ENCODE results near the gene SNAI1.
A peak's percentile ranks its signal among the peaks of the same experiment; 100 is the strongest.
"Not testable (repeated sequence)": the region's sequence is repeated elsewhere in the genome, so short reads cannot be mapped to it uniquely, and the experiment has no call there.

The SNAI1 gene

DNA sequence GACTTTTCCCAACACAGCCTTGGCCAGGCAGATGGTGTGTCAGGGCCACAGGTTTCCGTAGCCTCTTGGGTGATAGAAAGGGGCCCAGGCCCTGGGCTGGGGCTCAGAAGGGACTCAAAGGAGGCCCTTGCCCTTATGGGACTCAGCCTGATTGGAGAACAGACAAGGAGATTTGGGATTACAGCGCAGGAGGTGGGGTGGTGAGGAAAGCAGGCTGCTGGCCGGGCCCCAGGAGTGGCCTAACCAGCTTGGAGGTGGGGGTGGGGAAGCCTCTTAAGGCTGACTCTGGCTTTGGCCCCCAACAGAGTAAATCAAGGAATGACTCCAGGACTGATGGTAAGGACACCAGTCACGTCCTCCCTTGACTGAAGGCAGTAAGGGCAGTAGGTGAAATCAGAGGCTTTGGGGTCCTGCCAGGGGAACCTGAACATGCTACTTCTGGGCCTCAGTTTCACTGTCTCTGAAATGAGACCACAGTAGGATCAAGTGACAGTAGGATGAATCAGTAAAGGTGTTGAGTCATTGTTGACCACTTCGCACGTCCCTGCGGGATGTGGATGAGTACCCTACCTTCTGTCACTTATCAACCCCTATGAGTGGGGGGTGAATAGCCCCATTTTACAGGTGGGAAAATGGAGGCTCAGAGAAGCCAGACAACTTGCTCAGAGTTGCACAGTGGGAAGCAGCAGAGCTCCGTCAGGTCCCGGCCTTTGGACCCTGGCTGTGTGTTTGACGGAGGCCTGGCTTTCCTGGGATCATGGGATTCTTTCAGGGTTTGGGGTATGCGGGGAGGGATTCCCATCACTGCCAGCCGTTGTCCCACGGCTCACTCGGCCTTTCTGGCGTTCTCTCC, 4.5 kb downstream of the SNAI1 start:
- no peak for DNase-seq

DNA sequence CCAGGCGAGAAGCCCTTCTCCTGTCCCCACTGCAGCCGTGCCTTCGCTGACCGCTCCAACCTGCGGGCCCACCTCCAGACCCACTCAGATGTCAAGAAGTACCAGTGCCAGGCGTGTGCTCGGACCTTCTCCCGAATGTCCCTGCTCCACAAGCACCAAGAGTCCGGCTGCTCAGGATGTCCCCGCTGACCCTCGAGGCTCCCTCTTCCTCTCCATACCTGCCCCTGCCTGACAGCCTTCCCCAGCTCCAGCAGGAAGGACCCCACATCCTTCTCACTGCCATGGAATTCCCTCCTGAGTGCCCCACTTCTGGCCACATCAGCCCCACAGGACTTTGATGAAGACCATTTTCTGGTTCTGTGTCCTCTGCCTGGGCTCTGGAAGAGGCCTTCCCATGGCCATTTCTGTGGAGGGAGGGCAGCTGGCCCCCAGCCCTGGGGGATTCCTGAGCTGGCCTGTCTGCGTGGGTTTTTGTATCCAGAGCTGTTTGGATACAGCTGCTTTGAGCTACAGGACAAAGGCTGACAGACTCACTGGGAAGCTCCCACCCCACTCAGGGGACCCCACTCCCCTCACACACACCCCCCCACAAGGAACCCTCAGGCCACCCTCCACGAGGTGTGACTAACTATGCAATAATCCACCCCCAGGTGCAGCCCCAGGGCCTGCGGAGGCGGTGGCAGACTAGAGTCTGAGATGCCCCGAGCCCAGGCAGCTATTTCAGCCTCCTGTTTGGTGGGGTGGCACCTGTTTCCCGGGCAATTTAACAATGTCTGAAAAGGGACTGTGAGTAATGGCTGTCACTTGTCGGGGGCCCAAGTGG, 5.3 kb downstream of the SNAI1 start:
- DNase-seq, result no peak

DNA sequence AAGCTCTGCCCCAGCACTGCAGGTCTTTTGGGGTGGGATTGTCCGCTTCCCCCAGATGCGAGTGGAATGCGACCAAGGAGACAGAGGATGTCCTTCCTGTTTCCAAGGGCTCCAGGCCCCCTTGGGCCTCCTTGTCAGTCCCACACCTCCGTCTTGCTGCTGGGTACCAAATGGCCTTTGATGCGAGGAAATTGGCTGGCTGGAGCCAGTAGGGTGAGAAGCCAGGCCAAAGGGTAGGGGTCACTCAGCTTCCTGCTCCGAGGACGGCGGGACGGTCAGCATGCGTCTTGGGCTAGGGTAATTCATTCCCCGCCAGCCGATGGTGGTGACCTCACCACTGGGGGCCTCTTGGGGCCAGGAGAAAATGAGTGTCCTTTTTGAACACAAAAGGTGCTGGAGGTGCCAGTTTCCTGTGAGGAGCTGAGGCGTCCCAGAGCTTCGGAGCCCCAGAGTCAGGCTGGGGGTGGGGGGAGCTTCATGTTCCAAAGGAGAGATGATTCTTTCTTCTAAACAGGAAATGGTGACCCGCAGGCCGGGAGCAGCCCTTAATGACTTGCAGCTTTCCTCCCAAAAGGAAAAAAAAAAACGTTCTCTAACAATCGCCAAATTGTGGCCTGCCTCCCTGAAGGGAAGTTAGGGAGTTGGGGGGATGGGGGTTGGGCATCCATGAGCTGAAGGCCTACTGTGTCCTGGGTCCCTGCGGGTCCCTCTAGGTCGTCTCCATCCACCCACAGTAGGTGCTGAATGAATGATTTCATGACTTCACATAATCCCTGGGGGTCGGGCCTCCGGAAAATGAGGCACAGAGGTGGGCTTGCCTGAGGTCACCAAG, 6.7 kb downstream of the SNAI1 start:
- DNase-seq, result no peak

DNA sequence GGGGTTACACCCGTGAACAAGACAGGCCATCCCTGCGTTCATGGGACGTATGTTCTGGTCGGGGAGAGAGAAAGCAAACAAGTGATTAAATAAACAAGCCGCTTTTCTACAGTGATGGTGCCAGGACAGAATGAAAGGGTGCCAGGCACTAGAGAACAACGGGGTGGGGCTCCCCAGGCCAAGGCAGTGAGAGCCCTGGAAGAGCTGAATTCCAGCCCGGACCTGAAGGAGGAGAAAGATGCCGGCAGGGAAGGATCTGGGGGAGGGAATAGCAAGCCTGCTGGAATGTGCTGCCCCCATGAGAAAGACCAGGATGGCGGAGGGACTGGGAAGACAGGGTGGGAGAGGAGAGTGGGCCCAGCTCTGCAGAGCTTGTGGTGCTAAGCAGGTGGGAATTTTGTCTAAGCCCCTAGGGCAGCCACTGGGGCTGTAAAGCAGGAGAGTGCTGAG, 7.5 kb downstream of the SNAI1 start:
- DNase-seq, result no peak

DNA sequence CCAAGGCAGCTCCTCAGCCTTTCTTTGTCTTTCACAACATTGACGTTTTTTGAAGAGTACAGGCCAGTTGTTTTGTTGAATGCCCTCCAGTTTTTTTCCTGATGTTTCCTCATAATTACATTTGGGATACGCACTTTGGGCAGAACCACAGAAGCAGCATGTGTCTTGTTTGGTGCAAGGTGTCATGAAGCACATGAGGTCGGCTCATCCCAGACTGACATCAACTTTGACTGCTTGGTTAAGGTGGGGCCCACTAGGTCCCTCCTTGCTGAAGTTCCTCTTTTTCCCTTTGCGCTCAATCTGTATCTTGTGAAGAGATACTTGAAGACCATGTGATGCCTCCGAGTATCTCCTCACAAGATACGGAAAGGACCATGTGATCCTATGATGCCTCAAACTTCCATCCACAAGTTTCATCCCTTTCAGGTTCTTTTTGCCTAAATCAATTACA, 10.5 kb downstream of the SNAI1 start:
- no peak for DNase-seq

DNA sequence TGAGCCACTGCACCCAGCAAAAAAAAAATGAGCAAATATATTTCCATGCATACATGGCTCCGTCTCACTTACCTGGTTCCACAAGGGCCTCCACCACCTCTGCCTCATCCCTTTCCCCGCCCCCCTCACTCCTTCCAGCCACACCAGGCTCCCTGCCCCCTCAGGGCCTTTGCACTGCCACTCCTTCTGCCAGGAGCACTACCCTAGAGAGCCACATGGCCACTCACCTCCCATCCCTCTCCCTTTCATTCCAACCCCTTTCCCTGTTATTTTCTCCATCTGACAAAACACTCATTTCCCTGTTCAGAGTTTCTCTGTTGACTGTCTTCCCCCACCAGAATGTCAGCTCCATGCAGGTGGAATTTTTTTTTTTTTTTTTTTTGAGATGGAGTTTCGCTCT, 12.8 kb downstream of the SNAI1 start:
- DNase-seq, result no peak

DNA sequence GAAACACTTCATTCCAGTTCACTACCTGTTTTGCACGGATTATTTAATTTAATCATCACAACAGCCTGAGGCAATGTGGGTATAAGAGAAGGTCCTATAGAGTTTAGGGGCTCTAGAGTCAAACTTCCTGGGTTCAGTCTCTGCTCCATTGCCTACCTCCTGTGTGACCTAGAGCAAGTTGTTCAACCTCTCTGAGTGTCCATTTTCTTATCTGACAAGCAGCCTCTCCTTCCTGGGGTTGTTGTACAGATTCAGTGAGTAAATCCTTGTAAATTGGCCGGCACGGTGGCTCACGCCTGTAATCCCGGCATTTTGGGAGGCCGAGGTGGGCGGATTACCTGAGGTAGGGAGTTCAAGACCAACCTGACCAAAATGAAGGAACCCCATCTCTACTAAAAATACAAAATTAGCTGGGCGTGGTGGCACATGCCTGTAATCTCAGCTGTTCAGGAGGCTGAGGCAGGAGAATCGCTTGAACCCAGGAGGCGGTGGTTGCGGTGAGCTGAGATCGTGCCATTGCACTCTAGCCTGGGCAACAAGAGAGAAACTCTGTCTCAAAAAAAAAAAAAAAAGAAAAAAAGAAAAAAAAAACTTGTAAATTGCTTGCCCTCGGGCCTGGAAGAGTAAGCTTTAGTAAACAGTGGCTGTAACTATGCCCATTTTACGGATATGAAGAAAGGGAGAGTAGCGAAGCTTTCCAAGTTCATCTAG, 15.9 kb downstream of the SNAI1 start:
- not testable (repeated sequence) for DNase-seq

DNA sequence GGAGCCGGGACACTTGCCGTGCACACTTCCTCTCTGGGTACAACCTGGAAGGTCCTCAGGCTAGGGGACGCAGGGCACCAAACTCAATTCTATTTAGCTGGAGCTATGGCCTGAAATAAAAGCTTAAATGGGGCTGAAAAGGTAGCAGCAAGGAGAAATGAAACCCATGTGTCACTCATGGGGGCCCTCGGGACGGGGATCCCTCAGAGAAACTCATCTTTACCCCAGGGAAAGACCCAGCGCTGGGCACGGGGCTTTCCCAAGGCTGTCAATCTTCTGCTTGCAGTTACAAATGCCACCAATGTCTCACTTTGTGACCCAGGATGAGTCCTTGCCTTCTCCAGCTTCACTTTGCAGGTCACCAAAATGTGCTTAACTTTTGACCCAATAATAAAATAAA, 16.5 kb downstream of the SNAI1 start:
- no peak for DNase-seq

DNA sequence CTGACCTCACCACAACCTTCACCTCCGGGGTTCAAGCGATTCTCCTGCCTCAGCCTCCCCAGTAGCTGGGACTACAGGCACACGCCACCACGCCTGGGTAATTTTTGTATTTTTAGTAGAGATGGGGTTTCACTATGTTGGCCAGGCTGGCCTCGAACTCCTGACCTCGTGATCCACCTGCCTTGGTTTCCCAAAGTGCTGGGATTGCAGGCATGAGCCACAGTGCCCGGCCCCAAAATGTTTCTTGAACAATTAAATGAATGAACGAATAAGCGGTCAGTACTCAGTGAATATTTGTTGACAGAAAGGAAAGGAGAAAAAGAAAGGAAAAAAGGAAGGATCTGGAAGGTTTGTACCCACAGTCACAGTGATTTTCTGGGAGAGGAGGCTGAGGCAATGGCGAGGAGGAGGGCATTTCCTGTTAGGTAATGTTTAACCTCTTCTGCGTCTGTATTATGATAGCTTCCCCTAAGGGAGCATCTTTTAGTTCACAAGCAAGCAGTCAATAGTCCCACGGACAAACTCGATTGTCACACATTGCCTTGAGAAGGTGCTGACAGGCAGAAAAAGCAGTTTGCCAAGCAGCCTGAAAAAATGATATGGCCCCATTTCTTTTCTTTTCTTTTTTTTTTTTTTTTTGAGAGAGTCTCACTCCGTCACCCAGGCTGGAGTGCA, 17.9 kb downstream of the SNAI1 start:
- DNase-seq, result not testable (repeated sequence)

DNA sequence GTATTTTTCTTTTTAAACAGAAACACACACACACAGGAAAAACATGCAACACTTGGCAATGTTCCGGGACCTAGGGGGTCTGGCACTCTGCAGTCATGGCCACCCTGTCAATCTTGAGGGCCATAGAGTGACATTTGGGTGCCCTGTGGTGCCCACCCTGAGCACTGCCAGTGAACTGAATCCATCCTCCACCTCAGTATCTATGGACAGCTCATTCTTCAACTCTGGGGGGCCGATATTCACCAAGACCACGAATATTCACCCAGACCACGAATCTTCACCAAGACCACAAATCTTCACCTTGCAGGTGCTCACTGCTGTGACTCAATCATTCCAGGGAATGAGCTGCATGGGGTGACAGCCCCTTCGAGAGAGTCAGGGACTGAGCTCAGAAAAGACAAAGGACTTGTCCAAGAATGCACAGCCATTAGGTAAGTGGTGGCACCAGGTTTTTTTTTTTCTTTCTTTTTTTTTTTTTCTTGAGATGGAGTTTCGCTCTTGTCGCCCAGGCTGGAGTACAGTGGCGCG, 19.1 kb downstream of the SNAI1 start:
- DNase-seq, result no peak

DNA sequence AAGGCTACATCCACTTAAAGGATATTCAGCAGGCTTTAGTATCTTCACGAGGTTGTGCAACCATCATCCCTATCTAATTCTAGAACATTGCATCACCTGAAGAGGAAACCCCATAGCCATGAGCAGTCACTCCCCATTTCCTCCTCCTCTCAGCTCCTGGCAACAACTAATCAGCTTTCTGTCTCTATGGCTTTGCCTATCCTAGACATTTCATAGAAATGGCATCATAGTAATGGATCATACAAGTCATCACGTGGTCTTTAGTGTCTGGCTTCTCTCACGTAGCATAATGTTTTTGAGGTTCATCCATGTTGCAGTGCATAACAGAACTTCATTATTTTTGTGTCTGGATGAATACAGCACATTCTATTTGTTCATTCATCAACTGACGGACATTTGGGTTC, 20.5 kb downstream of the SNAI1 start:
- DNase-seq, result peak; percentile 89

DNA sequence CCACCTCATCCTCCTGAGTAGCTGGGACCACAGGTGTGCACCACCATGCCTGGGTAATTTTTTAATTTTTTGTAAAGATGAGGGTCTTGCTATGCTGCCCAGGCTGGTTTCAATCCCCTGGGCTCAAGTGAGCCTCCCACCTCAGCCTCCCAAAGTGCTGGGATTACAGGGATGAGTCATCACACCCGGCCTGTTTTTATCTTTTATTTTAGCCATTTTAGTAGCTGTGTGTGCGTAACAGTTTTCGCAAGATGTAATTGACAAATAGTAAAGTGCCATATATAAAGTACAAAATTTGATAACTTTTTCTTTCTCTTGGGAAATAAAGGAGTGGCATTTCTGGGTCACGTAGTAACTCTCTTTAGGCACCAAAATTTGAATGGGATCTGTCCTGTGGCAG, 21.4 kb downstream of the SNAI1 start:
- no peak for DNase-seq

DNA sequence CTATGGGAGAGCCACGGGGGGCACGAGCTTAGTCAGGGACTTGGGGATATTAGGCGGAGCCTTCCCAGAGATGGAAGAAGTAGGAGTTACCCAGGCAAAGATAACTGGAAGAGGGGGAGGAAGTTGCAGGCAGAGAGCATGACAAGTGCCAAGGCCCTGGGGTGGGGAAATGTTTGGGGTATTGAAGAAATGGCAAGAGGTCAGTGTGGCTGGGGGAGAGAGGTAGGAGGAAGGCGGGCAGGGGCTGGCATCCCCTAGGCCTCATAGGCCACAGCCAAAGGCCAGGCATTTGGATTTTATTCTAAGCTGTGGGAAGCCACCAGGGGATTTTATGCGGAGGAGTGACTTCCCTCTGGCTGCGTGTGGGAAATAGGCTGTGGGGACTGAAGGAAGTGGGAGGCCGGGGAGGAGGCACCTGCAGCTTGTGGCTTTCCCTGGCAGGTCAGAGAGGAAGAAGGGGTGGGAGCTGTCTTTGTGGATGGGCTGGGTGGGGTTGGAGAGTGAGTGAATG, 22.7 kb downstream of the SNAI1 start:
- DNase-seq, result peak; percentile 83

DNA sequence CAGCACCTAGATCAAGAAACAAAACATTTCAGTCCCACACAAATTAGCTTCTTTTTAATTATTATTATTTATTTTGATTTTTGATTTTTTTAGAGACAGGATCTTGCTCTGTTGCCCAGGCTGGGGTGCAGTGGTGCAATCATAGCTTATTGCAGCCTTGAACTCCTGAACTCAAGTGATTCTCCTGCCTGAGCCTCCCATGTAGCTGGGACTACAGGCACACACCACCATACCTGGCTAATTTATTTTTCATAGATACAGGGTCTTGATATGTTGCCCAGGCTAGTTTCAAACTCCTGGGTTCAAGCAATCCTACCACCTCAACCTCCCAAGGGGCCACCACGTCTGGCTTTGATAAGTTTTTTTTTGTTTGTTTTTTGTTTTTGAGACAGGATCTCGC, 24.6 kb downstream of the SNAI1 start:
- DNase-seq, result no peak

DNA sequence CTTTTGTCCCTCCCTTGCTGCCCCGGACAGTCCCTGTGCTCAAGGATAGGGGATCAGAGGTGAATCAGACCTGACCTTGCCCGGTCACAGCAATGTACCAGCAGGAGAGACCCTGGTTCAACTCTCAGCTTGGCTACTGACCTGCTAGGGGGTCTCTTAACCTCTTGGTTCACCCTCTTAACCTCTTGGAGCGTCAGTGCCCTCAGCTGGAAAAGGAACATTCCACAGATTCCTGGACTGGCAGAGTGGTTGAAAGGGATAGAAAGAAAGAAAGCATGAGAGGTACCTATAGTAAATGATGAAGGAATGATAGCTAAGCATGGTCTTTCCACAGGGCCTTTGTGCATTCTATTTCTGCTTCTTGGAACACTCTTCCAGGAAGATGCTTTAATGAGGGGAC, 25.2 kb downstream of the SNAI1 start:
- DNase-seq, result no peak

DNA sequence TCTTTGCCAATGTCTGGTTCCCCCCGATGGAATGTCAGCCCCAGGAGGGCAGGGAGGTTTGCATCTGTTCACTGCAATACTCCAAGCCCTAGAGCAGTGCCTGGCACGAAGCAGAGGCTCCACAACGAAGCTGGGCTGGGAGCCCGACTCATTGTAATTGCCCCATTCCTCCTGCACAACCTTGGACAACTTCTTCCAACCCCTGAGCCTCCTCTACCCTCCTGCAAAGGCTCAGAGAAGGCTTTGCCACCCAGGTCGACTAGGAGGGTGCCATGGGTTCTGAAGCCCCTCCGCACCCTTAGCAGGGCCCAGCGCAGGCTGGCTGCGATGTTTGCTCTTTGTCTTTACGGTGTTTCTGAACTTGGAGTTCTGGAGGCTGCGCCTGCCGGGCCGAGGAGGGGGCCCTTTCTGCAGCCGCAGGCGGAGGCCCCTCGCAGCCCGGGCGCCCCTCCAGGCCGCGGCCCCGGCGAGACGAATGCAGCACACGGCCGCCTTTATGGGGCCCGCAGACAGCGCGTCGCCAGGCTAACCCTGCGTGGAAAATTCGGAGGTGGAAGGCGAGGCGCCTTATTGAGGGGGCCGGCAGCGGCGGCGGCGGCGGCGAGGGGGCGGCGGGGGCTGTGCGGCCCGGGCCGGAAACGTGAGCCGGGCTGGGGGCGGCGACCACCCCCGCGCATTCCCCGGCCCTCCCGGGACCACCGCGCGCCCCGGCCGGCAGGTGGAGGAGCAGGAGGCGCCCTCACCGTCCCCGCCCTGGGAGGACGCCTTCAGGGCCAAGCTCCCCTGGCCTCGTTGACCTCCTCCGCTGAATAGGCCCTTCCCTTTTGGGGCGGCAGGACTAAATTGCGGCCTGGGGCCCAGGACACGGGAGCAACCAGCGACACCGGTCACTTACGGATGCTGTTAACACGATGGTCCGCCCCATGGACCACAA, 27.0 kb downstream of the SNAI1 start:
- no peak for DNase-seq

DNA sequence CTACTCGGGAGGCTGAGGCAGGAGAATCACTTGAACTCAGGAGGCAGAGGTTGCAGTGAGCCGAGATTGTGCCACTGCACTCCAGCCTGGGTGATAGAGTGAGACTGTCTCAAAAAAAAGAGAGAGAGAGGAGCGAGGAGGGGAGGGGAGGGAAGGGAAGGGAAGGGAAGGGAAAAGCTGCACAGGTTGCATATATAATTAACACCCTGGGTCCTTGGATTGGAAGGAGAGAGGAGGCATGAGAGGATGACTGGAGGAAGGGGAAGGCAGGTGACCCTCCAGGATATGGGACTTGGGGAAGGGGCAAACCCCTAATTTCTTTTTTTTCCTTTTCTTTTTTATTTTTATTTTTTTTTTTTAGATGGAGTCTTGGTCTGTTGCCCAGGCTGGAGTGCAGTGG, 28.8 kb downstream of the SNAI1 start:
- not testable (repeated sequence) for DNase-seq

DNA sequence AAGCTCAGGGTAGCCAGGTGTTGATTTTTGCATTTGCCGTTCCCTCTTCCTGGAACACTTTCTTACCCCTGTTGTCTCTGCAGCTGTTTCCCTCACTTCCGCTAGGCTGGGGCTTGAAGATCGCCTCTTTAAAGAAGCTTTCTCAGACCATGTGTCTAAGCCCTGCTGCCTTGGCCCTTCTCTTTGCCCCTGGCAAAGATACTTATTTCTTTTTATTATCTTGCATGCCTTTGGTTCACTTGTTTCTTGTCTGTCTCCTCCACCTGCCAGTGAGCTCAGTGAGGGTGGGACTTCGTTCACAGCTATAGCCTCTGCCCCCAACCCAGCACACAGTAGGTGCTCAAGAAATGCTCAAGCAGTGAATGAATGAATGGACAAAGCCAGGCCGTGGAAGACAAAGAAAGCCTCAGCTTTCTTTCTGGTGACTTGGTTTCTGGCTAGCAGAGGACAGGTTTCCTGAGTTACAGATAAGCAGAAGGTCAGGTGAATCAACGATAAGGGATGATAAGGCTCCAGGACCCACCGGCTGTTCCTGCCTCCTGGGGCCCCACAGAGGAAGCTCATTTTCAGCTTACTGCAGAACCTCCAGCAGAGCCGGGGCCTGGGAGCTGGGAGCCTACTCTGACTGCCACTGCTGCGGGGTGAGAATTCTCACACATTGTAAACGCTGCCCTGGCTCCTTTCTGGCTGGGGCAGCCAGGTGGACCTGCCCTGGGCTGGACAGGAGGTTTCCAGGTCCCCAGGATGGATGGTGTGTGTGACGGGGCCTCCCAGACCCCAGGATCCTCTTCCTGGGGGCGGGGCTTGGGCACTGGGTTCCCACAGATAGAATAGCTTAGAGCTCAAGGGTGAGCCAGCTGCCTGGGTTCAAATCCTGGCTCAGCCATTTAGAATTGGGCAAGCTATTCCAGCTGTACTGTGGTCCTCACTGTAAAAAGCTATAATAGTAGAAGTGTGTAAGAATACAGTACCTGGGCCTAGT, 29.8 kb downstream of the SNAI1 start:
- DNase-seq, result peak; percentile 67

DNA sequence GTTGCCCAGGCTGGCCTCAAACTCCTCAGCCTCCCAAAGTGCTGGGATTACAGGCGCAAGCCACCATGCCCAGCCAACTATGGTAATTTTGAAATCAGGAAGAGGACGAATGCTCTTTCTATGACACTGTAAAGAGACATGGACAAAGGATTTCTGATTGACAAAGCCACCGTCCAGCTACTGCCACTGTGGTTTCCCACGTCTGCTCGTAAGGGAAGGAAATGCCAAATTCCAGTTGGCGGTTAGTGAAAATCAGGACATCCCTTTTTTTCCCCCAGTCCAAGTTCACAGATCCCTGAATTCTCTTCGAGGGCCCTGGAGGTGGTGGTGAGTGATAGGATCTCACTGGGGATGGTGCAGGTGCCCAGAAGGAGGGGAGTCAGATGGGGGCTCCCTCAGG, 31.2 kb downstream of the SNAI1 start:
- DNase-seq, result no peak

Measured in GF-D8 (cell line).